Esophagus muscularis mucosa (tissue), 3 donors: ENCODE measurements around the gene LAGE3.

ENCODE experiments used
- POLR2A ChIP-seq: fragments of 450-650 bp; IDR thresholded peaks from one replicate; pipeline ENCODE4 v1.6.1; 2017; ENCODE audit warnings: antibody characterized with exemption, moderate library complexity, mild to moderate bottlenecking, low read depth
- TF ChIP-seq, protein P1 (sequence below), 3 experiments: fragments of 200-600 bp in 2 of 3; fragments of 450-650 bp in 1 of 3; sonication (generic) in 2 of 3; IDR thresholded peaks; one replicate each; pipeline ENCODE4 v1.5.1; 2017 to 2019; ENCODE audit warnings: antibody characterized with exemption in 3 of 3, mild to moderate bottlenecking in 2 of 3, moderate library complexity in 1 of 3

DNA sequence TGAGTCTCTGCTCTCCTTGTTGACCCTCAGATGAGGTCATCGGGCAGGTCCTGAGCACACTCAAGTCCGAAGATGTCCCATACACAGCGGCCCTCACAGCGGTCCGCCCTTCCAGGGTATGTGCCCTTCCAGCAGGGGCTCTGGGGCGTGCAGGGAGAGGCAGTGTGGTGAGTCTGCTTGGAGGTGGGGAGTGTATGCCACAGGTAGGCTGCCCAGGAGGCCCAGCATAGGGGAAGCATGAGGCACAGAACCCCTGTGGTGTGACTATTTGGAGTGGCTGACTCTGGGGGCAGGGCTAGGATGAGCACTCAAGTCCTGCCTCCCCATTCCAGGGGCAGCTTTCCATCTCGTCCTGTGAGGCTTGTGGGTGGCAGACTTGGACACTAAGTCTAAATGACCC is 45.5 kb downstream of the LAGE3 start:
- TF ChIP-seq POLR2A, result no peak
- TF ChIP-seq, protein P1, sequence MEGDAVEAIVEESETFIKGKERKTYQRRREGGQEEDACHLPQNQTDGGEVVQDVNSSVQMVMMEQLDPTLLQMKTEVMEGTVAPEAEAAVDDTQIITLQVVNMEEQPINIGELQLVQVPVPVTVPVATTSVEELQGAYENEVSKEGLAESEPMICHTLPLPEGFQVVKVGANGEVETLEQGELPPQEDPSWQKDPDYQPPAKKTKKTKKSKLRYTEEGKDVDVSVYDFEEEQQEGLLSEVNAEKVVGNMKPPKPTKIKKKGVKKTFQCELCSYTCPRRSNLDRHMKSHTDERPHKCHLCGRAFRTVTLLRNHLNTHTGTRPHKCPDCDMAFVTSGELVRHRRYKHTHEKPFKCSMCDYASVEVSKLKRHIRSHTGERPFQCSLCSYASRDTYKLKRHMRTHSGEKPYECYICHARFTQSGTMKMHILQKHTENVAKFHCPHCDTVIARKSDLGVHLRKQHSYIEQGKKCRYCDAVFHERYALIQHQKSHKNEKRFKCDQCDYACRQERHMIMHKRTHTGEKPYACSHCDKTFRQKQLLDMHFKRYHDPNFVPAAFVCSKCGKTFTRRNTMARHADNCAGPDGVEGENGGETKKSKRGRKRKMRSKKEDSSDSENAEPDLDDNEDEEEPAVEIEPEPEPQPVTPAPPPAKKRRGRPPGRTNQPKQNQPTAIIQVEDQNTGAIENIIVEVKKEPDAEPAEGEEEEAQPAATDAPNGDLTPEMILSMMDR (IDR thresholded peaks at IDR 0.05), result no peak
